ENCODE results near the gene BST1.

DNA sequence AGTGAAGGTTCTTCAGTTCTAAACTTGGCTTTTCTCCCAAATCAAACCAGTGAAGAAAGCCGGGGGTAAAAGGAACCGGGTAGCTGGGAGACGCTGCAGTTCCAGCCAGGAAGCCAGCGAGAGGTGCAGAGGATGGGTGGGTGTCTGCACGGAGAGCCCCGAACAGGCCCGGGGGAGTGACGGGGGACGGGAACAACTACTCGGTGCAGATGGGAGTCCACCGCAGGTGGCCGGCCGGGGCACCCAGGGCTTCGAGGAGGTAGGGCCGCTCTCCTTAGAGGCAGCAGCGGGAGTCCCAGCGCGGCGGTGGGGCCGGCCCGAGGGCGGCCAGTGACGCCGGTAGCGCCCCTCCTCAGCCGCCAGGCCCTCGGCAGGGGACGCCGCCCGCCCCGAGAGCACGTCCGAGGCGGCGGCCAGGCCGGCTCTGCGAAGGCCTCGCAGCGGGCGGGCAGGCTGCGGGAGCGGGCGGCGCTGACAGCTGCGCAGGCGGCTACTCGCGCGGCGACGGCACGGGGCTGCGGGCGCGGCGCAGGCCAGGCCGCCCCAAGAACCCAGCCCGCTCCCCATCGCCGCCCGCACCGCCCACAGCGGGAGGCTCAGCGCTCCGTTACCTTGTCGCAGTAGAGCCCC, 48.2 kb upstream of the BST1 start:
- no peak for TF ChIP-seq EZH2 (IDR thresholded peaks at IDR 0.05; ENCODE audit: low read depth, low read length, severe bottlenecking)
- TF ChIP-seq CREB1 (IDR thresholded peaks at IDR 0.05): no peak
